GM18502 (cell line): ENCODE data around the gene SMO.
A peak's percentile ranks its signal among the peaks of the same experiment; 100 is the strongest.

Experiments used
- ATAC-seq: cut with Tn5 transposase; IDR thresholded peaks from one replicate; pipeline ENCODE4 v1.9.1; 2021; ENCODE audit warnings: mild to moderate bottlenecking; ENCODE audit not compliant: unreplicated experiment, poor library complexity

The SMO gene

DNA sequence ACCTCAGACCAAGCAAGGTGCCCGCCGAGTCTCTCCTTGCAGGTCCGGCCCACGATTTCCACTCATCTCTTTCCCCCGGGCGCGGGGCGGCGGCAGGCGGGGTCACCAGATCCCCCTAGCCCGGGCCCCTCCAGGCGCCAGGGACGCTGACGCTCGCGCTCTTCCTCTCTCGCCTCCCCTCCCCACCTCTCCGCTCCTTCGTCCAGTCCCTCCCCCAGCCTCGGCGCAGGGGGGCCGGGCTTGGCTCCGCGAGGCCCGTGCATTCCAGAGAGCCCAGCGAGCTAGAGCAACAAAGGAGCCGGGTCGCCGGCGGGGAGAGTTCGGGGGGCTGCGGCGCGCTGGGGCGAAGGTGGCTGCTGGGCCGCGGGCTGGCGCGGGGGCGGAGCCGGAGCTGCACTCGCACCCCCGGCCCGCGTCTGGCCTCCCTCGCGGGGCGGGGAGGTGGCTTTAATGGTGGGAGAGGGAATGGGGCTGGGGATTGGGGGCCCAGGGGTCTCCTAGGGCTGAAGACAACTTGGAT, at the start of gene SMO:
Gene SMO, plus strand, starts transcription at position 262 of the 520 bp plus-strand sequence. CDS start 519 bp downstream, outside the sequence.
- ATAC-seq: no peak

GRCh38 chr7:129143724-129144094, 44.7 kb upstream of the SMO start:
- ATAC-seq: no peak

DNA sequence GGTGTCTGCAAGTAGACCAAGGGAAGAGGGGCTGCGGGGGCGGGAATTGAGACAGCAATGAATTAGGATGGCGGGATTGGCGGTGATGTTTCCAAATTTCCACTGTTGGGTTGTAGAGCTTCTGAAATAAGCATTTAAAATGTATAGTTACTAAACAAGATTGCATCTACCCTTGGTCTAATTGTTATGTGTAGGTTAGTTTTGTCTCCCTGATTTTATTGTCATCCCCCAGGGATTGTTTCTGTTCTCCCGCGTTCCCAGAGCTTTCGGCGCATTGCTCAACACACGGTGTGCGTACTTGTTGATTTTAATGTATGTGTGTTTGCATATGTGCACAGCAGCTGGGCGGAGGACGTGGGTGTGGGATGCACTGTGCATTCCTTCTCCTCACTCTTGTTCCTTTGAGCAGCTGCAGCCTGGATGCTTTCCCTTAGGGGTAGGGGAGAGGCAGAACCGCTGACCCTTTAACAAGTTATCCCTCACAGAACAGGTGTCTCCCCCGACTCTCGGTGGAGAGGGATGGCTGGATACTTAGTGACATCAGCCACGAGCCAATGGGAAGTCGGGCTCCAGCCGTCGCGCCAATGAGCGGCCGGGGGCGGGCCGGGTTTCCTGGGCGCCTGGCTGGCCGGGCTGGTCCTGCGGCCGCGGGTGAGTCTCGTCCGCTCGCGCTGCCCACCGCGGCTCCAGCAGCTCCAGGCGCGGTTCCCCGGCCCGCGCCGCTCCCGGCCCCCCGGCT, 44.2 kb upstream of the SMO start, which contains the start of gene TSPAN33:
Gene TSPAN33, plus strand, starts transcription at position 613 of the 739 bp plus-strand sequence. CDS start 274 bp downstream, outside the sequence.
- peak; percentile 71 for ATAC-seq

- ATAC-seq: no peak
Observed at GRCh38 chr7:129144834-129145668, 43.4 kb upstream of the SMO start.

DNA sequence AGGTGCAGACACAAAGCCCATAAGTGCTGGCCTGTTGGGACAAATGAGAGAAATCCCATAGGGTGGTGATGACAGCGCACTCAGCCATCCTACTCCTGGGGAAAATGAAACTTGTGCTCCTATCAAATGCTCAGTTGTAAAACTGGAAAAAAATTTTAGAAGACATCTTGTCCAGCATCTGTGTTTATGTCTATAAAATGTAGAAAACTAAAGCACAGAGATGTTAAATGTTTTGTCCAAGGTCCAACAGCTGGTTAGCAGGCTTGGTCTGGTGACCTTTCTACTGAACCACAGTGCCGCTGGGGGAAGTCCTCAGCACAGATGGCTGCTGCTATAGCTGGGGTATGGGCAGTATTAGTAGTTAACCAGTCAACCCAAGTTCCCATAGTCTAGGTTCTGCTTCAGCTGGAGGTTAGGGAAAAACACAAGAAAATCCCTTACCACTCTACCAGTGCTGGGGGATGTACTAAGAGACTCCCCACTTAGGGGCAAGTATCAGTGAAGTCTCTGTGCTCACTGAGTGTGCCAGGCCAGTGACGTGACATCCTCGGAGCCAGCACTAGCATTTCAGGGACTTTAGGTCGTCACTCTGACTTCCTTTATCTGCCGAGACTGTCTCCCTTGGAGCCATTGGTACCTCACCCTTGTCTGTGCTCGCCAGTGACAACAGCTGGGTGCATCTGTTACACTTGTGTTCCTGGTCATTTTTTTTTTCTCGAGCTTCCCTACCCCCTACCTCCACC, 42.0 kb upstream of the SMO start:
- ATAC-seq: peak; percentile 67

- ATAC-seq: no peak
Observed at GRCh38 chr7:129147731-129148130, 40.7 kb upstream of the SMO start.

- no peak for ATAC-seq
Observed at GRCh38 chr7:129149511-129149910, 38.9 kb upstream of the SMO start.

GRCh38 chr7:129150199-129150996, 38.0 kb upstream of the SMO start:
- ATAC-seq: no peak

DNA sequence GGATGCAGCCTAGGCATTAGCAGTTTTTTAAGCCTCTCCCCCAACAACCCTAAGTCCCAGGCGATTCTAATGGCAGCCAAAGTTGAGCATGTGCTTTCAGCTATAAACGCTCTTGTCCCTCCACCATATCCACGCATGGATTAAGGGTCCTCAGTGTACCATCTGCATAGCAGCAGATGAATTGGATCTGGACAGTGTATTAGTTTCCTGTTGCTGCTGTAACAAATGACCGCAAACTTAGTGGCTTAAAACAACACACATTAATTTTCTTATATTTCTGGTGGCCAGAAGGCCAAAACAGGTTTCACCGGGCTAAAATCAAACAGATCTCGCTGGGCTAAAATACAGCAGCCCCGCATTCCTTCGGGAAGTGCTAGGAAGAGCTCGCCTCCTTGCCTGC, 30.8 kb upstream of the SMO start:
- ATAC-seq: no peak

GRCh38 chr7:129159539-129159938, 28.9 kb upstream of the SMO start:
- ATAC-seq: no peak

- ATAC-seq: no peak
Observed at GRCh38 chr7:129160161-129160905, 28.1 kb upstream of the SMO start.

DNA sequence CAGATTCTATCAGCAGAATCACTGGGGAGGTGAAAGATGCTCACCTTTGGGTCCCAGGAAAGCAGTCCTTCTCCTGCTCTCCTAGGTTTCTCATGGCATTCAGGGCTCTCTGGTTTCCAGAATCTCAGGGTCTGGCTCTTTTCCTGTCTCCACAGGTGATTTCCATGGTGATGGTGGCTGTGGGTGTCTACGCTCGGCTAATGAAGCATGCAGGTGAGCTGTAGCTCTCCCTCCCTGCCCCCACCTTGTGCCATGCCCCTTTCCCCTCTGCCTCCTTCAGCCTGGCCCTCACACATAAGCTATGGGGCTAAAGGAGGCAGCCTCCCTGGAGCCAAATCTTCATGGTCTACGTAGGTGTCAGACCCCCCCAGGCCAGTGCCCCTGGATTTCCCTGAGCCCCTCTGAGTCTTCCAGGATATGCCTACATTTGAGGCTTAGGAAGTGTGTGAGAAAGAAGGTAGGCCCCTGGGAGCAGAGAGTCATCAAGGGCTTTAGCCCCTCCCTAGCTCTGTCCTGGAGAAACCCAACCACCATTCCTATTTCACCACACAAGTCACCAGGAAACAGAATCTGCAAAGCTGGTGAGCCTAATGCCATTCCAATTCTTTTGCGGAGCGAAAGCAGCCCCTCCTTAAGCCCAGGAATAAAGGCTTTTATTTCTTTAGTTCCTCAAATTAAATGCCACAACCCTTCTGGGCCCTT, 26.8 kb upstream of the SMO start:
- no peak for ATAC-seq

DNA sequence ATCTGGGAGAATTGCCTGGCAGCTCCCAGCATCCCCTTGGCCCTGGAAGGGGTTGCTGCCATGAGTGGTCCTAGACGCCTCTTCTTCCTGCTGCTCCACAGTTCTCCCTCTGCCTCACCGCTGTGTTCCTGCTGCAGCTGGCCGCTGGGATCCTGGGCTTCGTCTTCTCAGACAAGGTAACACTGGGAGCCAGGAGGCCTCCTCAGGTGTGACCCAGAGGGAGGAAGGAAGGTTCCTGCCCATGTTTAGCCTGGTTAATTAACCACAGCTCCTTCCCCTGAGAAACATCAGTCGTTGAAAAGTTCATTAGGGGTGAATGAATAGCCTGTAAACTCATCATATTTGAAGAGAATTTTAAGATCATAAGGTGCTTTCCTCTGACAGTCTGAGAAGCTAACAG, 25.7 kb upstream of the SMO start:
- ATAC-seq: no peak

- ATAC-seq: no peak
Observed at GRCh38 chr7:129163875-129164544, 24.4 kb upstream of the SMO start.

- ATAC-seq: peak; percentile 52
Observed at GRCh38 chr7:129166745-129167144, 21.7 kb upstream of the SMO start.

GRCh38 chr7:129167817-129168216, 20.6 kb upstream of the SMO start:
- ATAC-seq: no peak

DNA sequence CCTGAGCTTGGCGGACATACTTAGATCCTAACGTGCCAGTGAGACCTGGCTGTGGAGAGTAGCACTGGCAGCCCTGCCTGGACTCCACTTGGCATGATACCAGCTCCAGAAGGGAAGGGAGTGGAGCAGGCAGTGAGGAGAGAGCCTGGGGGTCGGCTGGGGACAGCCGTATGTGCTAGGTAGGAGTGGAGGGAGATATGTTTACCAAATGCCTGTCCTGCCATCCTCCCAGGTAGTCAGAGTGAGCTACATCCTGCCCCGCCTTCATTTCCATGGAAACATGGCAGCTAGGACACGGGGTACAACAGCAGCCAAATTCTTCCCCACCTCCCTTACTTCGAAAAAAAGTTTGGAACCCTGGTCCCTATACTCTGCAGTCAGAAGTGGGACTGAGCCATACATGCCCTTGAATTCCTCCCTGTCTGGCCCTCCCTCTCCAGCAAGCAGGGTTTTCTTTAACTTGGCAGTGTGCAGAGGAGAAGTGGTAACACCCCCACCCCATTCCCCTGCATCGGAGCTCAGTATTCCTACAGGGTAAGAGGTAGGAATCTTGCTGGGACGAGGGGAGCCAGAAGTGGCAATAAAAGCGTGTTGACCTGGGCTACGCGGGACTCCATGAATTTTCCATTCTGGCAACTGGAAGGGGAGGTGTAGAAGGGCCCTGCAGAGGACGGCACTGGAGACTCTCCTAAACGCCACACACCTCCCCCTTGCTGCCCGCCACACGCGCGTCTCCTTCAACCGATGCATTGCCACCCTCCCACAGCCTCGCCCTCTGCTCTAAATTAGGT, 20.0 kb upstream of the SMO start:
- ATAC-seq: no peak
